Heart right ventricle (tissue), 16 donors: ENCODE measurements around the gene NAA35. TPM values are rescaled to one million over a fixed set of nuclear protein-coding genes. Genes with fewer than 3 reads are reported as not detected.

Source experiments
- ATAC-seq, 8 donors: fragments of 200-7000 bp; cut with Tn5 transposase; one replicate each; pipeline ENCODE4 v1.9.1; 2020; ENCODE audit warnings: mild to moderate bottlenecking in 8 of 8, moderate library complexity in 8 of 8, moderate number of reproducible peaks in 1 of 8
- DNase-seq, 2 donors: peaks; one replicate each; pipeline ENCODE4 v3.0.0-alpha.2; 2020
- H3K27ac ChIP-seq, 10 donors: fragments of 200-600 bp; sonication (generic) in 2 of 10; one replicate each; pipeline versions ENCODE4 v1.5.0 to v1.8.0; 2020 to 2022; ENCODE audit warnings: mild to moderate bottlenecking in 3 of 10
- H3K27me3 ChIP-seq, 7 donors: fragments of 200-600 bp; one replicate each; pipeline ENCODE4 v1.8.0; 2021 to 2022; ENCODE audit warnings: mild to moderate bottlenecking in 2 of 7
- H3K36me3 ChIP-seq, 9 donors: fragments of 200-600 bp; sonication (generic) in 1 of 9; one replicate each; pipeline versions ENCODE4 v1.5.0 to v1.8.0; 2020 to 2022; ENCODE audit warnings: mild to moderate bottlenecking in 2 of 9
- H3K4me1 ChIP-seq, 9 donors: fragments of 200-600 bp; sonication (generic) in 1 of 9; one replicate each; pipeline versions ENCODE4 v1.5.0 to v1.8.0; 2020 to 2022; ENCODE audit warnings: mild to moderate bottlenecking in 4 of 9
- H3K4me3 ChIP-seq, 10 donors: fragments of 200-600 bp; sonication (generic) in 2 of 10; one replicate each; pipeline versions ENCODE4 v1.5.0 to v1.8.0; 2020 to 2022; ENCODE audit warnings: mild to moderate bottlenecking in 7 of 10, moderate library complexity in 2 of 10
- H3K9me3 ChIP-seq, 11 donors: fragments of 200-600 bp in 10 of 11; sonication (generic) in 2 of 11; one replicate each; pipeline versions ENCODE4 v1.5.0 to v1.8.0; 2013 to 2022; ENCODE audit warnings: mild to moderate bottlenecking in 2 of 11, control low read depth in 1 of 11, moderate library complexity in 1 of 11
- WGBS, 2 donors: extraction: QIAGEN DNeasy Blood & Tissue Kit; methylation state at CpG; one replicate each; pipeline ENCODE4 v1.1.7; 2013; ENCODE audit warnings: inconsistent platforms in 1 of 2; 5-methylcytosine and 5-hydroxymethylcytosine counted together
- intact Hi-C, 10 donors: fragments of 100-400 bp; cut with DNase I; formaldehyde crosslinking; loops; one replicate each; pipeline versions ENCODE4 v1.11.1 to v1.14.2; 2022
- polyA plus RNA-seq, 2 donors: library from polyadenylated mRNA; stranded (reverse); fragments of 200-250 nt; gene quantifications; one replicate each; pipeline ENCODE4 v1.2.3, GENCODE V29; 2013
- total RNA-seq, 10 donors: library from RNA; stranded (reverse); fragmentation: NEBNext Ultra II Directional in 3 of 10; extraction: Animal tissue kit (Norgen Biotek cat#: 25700) in 3 of 10; gene quantifications; one replicate each; pipeline versions ENCODE4 v1.2.1 to v1.2.4, GENCODE V29; 2021 to 2023
- TF ChIP-seq, protein P1 (sequence below), 9 donors: fragments of 200-600 bp; sonication (generic) in 2 of 9; IDR thresholded peaks; one replicate each; pipeline versions ENCODE4 v1.5.0 to v1.8.0; 2021 to 2022; ENCODE audit warnings: antibody characterized with exemption in 9 of 9, mild to moderate bottlenecking in 5 of 9, moderate library complexity in 1 of 9
- donor health status: Arrhythmogenic right ventricular cardiomyopathy.
- donor health status: ischemic (EF 13 %, LVEDD 7.1; RV severe dilation, severe dysfunction).
- donor health status: healthy with polysubstance abuse.
- donor health status: DM: no; HTN: yes; CAD: no.
- donor health status: DM: no; HTN: no; CAD: no.
- donor health status: ischemic (EF 25% LVEDD 6.9; RV normal size, moderate dysfunction).
- donor health status: ischemic (EF 25% LVEDD 5.7; RV mildly dilated, moderate dysfunction).
- donor health status: healthy.
- donor health status: DM: yes; HTN: yes; CAD: no.
- donor health status: Ischemic cardiomyopathy.
- donor health status: ischemic (EF 35%, LVEDD 5.7; RV mildly dilated, moderate dysfunction).
- donor health status: nonischemic (EF 11% LVEDD 7.7; RV severe dilation, severe dysfunction).
- donor health status: DM: yes; HTN: yes; CAD: no.
- donor health status: PGD.
- donor health status: ischemic (EF 29% LVEDD 5.4; RV normal size, mild dysfunction).
- donor health status: nonischemic (EF 23%, LVEDD 6.1; RV moderate dilation, normal function).

NAA35 gene
- total and polyA plus RNA-seq, 12 donors: 3.8 to 21.2 (median 17.7) TPM

DNA sequence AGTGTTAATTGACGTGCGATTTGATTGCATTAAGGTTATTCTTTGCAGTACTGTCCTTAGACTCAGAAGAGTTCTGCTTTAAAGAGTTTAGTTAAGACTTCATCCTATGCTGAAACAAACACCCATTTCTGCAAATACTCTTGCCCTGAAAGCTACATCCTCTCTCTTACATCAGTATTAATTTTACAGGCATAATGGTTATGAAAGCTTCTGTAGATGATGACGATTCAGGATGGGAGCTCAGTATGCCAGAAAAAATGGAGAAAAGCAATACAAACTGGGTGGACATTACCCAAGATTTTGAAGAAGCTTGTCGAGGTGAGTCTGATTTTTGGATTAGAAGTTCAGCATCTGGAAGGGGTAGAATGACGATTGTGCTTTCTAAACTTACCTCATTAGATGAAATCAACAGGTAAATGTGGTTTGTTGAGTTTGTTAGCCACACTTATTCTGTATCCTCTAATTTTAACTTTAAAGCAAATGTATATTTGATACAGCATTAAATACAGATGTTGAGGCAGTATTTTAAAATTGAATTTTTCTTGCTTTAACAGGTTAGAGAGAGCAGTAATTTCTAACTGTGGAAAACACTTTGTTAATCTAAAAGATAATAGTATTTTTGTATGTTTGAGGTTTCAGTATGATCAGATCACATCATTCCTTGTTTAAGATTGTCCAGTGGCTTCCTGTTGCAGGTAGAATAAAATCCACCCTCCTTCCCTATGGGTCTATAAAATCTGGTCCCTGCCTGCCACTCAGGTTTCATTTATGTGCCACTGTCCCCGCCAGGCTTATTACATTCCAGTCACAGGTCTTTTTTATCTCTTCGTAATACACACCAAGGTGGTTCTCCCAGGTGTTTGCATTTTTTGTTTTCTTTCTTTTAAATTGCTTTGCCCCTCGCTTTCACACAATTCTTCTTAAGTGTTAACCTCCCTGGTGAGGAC is 1.3 kb downstream of the NAA35 start:
- peaks cover 2 to 40% (median 33%) of the 10 kb centered on the region in 9 donors for H3K4me1 ChIP-seq
- TF ChIP-seq, protein P1, sequence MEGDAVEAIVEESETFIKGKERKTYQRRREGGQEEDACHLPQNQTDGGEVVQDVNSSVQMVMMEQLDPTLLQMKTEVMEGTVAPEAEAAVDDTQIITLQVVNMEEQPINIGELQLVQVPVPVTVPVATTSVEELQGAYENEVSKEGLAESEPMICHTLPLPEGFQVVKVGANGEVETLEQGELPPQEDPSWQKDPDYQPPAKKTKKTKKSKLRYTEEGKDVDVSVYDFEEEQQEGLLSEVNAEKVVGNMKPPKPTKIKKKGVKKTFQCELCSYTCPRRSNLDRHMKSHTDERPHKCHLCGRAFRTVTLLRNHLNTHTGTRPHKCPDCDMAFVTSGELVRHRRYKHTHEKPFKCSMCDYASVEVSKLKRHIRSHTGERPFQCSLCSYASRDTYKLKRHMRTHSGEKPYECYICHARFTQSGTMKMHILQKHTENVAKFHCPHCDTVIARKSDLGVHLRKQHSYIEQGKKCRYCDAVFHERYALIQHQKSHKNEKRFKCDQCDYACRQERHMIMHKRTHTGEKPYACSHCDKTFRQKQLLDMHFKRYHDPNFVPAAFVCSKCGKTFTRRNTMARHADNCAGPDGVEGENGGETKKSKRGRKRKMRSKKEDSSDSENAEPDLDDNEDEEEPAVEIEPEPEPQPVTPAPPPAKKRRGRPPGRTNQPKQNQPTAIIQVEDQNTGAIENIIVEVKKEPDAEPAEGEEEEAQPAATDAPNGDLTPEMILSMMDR (IDR thresholded peaks at IDR 0.05): no peak
- peak overlapping the region; percentile 67 to 99 (median 92) for H3K4me3 ChIP-seq

DNA sequence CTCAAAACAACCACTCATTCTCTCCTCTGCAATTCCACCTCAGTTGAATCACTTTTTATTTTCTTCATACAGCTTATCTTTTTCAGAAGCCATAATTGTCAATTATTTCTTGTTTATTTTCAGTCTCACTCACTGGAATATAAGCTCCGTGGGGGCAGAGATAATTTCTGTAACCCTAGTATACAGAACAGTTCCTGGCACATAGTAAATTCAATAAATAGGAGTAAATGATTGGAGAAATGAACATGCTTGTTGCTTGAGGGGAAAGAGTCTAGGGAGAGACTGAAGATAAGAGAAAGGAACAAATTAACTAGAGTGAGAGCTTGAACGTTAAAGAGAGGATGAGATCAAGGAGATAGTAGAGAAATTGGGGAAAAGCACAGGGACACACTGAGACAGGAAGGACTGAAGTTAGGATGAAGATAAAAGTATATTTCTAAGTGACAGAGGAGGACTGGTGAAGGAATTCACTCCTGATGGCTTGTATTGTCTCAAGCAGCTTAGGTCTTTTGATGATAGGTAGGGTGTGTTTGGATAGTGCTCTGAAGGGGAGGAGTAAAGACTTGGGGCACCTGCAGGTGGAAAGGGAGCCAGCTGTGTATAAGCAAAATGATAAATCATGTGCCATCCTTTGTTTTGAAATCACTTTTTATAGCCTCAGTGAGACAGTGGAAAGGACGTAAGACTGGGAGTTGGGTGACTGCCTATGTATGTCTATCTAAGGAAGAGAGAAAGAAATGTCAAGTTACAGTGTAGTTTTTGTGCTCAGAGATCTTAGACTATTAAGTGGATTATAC is 2.2 kb downstream of the NAA35 start:
- Histone ChIP-seq H3K36me3 (peaks cover 0 to 57% (median 0%) of the 10 kb centered on the region in 9 donors), H3K9me3 (no peaks in the 10 kb centered on the region), H3K4me3 (no peak overlapping the region), H3K4me1 (peaks cover 2 to 46% (median 37%) of the 10 kb centered on the region in 9 donors), H3K27ac (peak overlapping the region in 1 of 10 donors; percentile 16), H3K27me3 (no peaks in the 10 kb centered on the region)
- TF ChIP-seq, protein P1 (IDR thresholded peaks at IDR 0.05): no peak
- 38 to 39% methylated on average over 3 of the region's 3 CpGs for WGBS, 2 donors
- DNase-seq: no peak
- ATAC-seq: no peak
- intact Hi-C loops: no loop called here

More for the DNA sequence above, 1.3 kb downstream of the NAA35 start:
- 47 to 48% methylated on average over 8 of the region's 8 CpGs for WGBS, 2 donors
- ATAC-seq: no peak
- Histone ChIP-seq H3K36me3 (peaks cover 0 to 48% (median 0%) of the 10 kb centered on the region in 9 donors), H3K27ac (peak overlapping the region; percentile 84 to 98 (median 96)), H3K27me3 (no peaks in the 10 kb centered on the region), H3K9me3 (no peaks in the 10 kb centered on the region)
- intact Hi-C loops: no loop called here
- no peak for DNase-seq

DNA sequence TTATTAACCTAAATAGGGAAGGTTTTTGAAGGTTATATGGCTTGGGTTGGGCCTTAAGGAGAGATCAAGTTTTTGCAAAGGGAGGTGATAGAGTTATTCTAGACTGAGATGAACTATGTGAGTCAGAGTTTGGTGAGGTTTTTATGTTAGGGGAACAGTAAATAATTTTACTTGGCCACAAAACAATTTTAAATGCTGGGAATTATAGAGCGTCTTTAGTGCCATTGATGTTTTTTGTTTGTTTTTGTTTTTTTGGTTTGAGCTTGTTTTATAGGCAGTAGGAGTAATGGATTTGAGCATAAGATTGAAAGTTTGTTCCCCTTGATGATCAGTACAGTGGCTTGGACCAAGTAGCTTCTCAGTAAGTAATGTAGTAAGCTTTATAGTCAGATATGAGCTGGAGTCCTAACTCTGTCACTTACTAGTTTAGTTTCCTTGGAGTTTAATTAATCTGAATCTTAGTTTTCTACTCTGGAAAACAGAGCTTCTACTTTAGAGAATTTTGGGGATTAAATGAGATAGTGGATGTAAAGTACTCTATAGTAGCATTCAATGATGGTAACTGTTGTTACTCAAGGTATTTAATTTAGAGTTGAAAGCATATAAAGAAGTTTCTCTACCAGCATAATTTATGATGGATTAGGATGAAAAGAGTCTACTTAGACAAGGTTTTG is 2.9 kb downstream of the NAA35 start:
- Histone ChIP-seq H3K4me3 (no peak overlapping the region), H3K9me3 (no peaks in the 10 kb centered on the region), H3K4me1 (peaks cover 2 to 49% (median 38%) of the 10 kb centered on the region in 9 donors), H3K27me3 (no peaks in the 10 kb centered on the region), H3K36me3 (peaks cover 0 to 65% (median 0%) of the 10 kb centered on the region in 9 donors), H3K27ac (no peak overlapping the region)
- ATAC-seq (no peak), DNase-seq (no peak)
- intact Hi-C loops: no loop called here
- TF ChIP-seq, protein P1 (IDR thresholded peaks at IDR 0.05): no peak
- WGBS, 2 donors: 95 to 100% methylated on average over 1 of the region's 1 CpG

DNA sequence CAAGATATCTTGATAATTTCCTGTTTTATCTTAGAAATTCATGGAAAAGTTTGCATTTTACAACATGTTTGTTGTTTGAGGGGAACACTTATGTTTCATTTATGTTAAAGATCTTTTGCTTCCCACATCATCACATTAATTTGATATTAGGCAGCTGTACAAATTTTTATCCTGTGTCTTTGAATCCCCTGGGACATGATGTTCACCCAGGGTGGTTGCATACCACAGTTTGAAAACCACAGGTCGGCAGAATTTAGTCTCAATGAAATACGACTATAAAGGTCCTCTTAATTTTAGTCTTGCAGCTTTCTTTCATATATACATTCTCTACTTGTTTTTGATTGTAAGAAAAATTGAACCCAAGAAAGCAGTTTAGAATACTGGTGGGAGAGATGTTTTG is 3.7 kb downstream of the NAA35 start:
- no peaks in the 10 kb centered on the region for H3K9me3 ChIP-seq
- intact Hi-C loops: no loop called here
- DNase-seq (no peak), ATAC-seq (no peak)
- TF ChIP-seq, protein P1 (IDR thresholded peaks at IDR 0.05): no peak
- H3K4me3 ChIP-seq: no peak overlapping the region
- no peak overlapping the region for H3K27ac ChIP-seq
- H3K4me1 ChIP-seq: peaks cover 2 to 56% (median 44%) of the 10 kb centered on the region in 9 donors
- H3K36me3 ChIP-seq: peaks cover 0 to 67% (median 0%) of the 10 kb centered on the region in 9 donors
- no peaks in the 10 kb centered on the region for H3K27me3 ChIP-seq
- 71 to 78% methylated on average over 2 of the region's 2 CpGs for WGBS, 2 donors
